OCI-LY3 (cell line): ENCODE measurements around the gene ELL2.

ENCODE experiments used
- H2AFZ ChIP-seq: fragments of 200-600, 300-600 bp; shearing (Covaris generic); 2 replicates; pipeline ENCODE4 v1.6.0; 2014; ENCODE audit warnings: antibody characterized with exemption, low read depth, low read length
- H3K27ac ChIP-seq: fragments of 200-600, 300-600 bp; sonication (generic); 2 replicates; pipeline ENCODE4 v1.5.1; 2014; ENCODE audit warnings: mild to moderate bottlenecking, low read length, moderate library complexity, mixed read lengths
- H3K27me3 ChIP-seq: fragments of 200-600, 300-600 bp; sonication (generic); 2 replicates; pipeline ENCODE4 v1.6.1; 2014; ENCODE audit warnings: low read depth, low read length, mixed read lengths
- H3K36me3 ChIP-seq: fragments of 200-600, 300-600 bp; sonication (generic); replicated peaks from 2 replicates; pipeline ENCODE3; 2014; ENCODE audit warnings: low read depth, low read length, mixed read lengths
- H3K4me1 ChIP-seq: fragments of 300-600, 200-600 bp; sonication (generic); 2 replicates; pipeline ENCODE4 v1.6.1; 2014; ENCODE audit warnings: low read length, mixed read lengths
- H3K4me2 ChIP-seq: fragments of 200-600, 300-600 bp; sonication (generic); 2 replicates; pipeline ENCODE4 v1.6.1; 2014; ENCODE audit warnings: low read length, mixed read lengths
- H3K4me3 ChIP-seq: fragments of 300-600, 200-600 bp; sonication (generic); 2 replicates; pipeline ENCODE4 v1.5.1; 2014; ENCODE audit warnings: antibody characterized with exemption, mild to moderate bottlenecking, low read length, moderate library complexity
- H3K79me2 ChIP-seq: fragments of 300-600, 200-600 bp; shearing (Covaris generic); 2 replicates; pipeline ENCODE4 v1.6.1; 2014; ENCODE audit warnings: mild to moderate bottlenecking, low read length, mixed read lengths
- H3K9ac ChIP-seq: fragments of 300-600, 200-600 bp; shearing (Covaris generic); 2 replicates; pipeline ENCODE4 v1.6.0; 2014; ENCODE audit warnings: mild to moderate bottlenecking, low read length, moderate library complexity
- H3K9me3 ChIP-seq: fragments of 200-600, 300-600 bp; shearing (Covaris generic); 2 replicates; pipeline ENCODE4 v1.6.1; 2014; ENCODE audit warnings: low read length, mixed read lengths; ENCODE audit not compliant: insufficient read depth
- H4K20me1 ChIP-seq: fragments of 200-600, 300-600 bp; sonication (generic); 2 replicates; pipeline ENCODE4 v1.6.1; 2016; ENCODE audit warnings: low read length, mixed read lengths; ENCODE audit not compliant: insufficient read depth
- CTCF ChIP-seq: fragments of 200-600, 300-600 bp; sonication (generic); IDR thresholded peaks from 2 replicates; pipeline ENCODE4 v1.5.1; 2014; ENCODE audit warnings: antibody characterized with exemption, low read length, low read depth
- EZH2phosphoT487 ChIP-seq: fragments of 200-600 bp; shearing (Covaris generic); IDR thresholded peaks from 2 replicates; pipeline ENCODE4 v1.6.1; 2018; ENCODE audit warnings: antibody characterized with exemption, mixed run types, low read depth

Gene ELL2

GRCh38 chr5:95962785-95963184 is 1.1 kb upstream of the ELL2 start:
- no peak overlapping the region for H2AFZ ChIP-seq
- TF ChIP-seq EZH2phosphoT487 (no peak), CTCF (no peak)
- peak overlapping the region; percentile 95 for H3K4me3 ChIP-seq
- H3K4me1 ChIP-seq = peaks cover 26% of the 10 kb centered on the region
- H3K9me3 ChIP-seq = no peaks in the 10 kb centered on the region
- no peaks in the 10 kb centered on the region for H3K36me3 ChIP-seq
- peaks cover 37% of the 10 kb centered on the region for H3K79me2 ChIP-seq
- peak overlapping the region; percentile 71 for H3K9ac ChIP-seq
- H4K20me1 ChIP-seq = peaks cover 17% of the 10 kb centered on the region
- no peak overlapping the region for H3K27ac ChIP-seq
- H3K4me2 ChIP-seq = peak overlapping the region; percentile 82
- no peaks in the 10 kb centered on the region for H3K27me3 ChIP-seq

GRCh38 chr5:95962475-95962773 is 773 bp upstream of the ELL2 start:
- Histone ChIP-seq H3K9ac (peak overlapping the region; percentile 71), H3K79me2 (peaks cover 41% of the 10 kb centered on the region), H3K4me3 (peak overlapping the region; percentile 95), H3K4me2 (peak overlapping the region; percentile 82), H3K27me3 (no peaks in the 10 kb centered on the region), H3K36me3 (no peaks in the 10 kb centered on the region), H4K20me1 (peaks cover 18% of the 10 kb centered on the region), H3K4me1 (peaks cover 29% of the 10 kb centered on the region), H2AFZ (peak overlapping the region; percentile 88; the same call in 1 of the 2 replicates), H3K9me3 (no peaks in the 10 kb centered on the region), H3K27ac (peak overlapping the region; percentile 54)
- TF ChIP-seq CTCF = no peak
- TF ChIP-seq EZH2phosphoT487 = no peak

- Histone ChIP-seq H3K79me2 (peaks cover 56% of the 10 kb centered on the region), H3K4me2 (peak overlapping the region; percentile 98), H3K36me3 (no peaks in the 10 kb centered on the region), H3K4me1 (peaks cover 31% of the 10 kb centered on the region), H2AFZ (0 out of 2 replicates have a peak overlapping the region, but pooled peaks have one; percentile 26), H3K27me3 (no peaks in the 10 kb centered on the region), H3K9me3 (no peaks in the 10 kb centered on the region), H4K20me1 (peaks cover 24% of the 10 kb centered on the region), H3K9ac (peak overlapping the region; percentile 96), H3K27ac (peak overlapping the region; percentile 66), H3K4me3 (peak overlapping the region; percentile 95)
- TF ChIP-seq CTCF = peak; percentile 55
- TF ChIP-seq EZH2phosphoT487 = no peak
Observed at GRCh38 chr5:95960667-95961616, 709 bp downstream of the ELL2 start.

GRCh38 chr5:95959888-95960666 is 1.6 kb downstream of the ELL2 start:
- peaks cover 64% of the 10 kb centered on the region for H3K79me2 ChIP-seq
- no peaks in the 10 kb centered on the region for H3K27me3 ChIP-seq
- H3K4me3 ChIP-seq = peak overlapping the region; percentile 95
- H3K9me3 ChIP-seq = no peaks in the 10 kb centered on the region
- TF ChIP-seq CTCF = peak; percentile 15; the same call in 1 of the 2 replicates
- TF ChIP-seq EZH2phosphoT487 = no peak
- H3K4me2 ChIP-seq = peak overlapping the region; percentile 98
- peak overlapping the region; percentile 96 for H3K9ac ChIP-seq
- H2AFZ ChIP-seq = no peak overlapping the region
- peak overlapping the region; percentile 59 for H3K27ac ChIP-seq
- H3K4me1 ChIP-seq = peaks cover 31% of the 10 kb centered on the region
- peaks cover 24% of the 10 kb centered on the region for H4K20me1 ChIP-seq
- no peaks in the 10 kb centered on the region for H3K36me3 ChIP-seq
